Panc1 (cell line): ENCODE results near the gene SRF. TPM values are rescaled to one million over a fixed set of nuclear protein-coding genes. Genes with fewer than 3 reads are reported as not detected.

ENCODE experiments used
- ATAC-seq: fragments of 200-7000 bp; cut with Tn5 transposase; 2 replicates; pipeline ENCODE4 v1.9.1; 2020; ENCODE audit warnings: mild to moderate bottlenecking, moderate library complexity
- BruUV-seq: library from RNA; stranded (reverse); fragments of 400-500 nt; replicated peaks from 2 replicates; lab custom pipeline; 2021; lab: Mats Ljungman, UMichigan
- CTCF ChIA-PET: fragments of 300-600 bp; sonication (Branson Sonifier 250); formaldehyde crosslinking; loops from one replicate; lab custom pipeline; 2022; ENCODE audit warnings: antibody characterized with exemption; lab: Charles Lee
- POLR2A ChIA-PET: fragments of 300-600 bp; sonication (Branson Sonifier 250); formaldehyde crosslinking; loops from one replicate; lab custom pipeline; 2022; ENCODE audit warnings: antibody characterized with exemption; lab: Charles Lee
- DNase-seq: peaks from one replicate; pipeline ENCODE4 v3.0.0-alpha.2; 2010; ENCODE audit warnings: low read depth, low spot score
- H3K27ac ChIP-seq: 2 replicates; pipeline ENCODE4 v1.5.1; 2011; ENCODE audit warnings: mild to moderate bottlenecking, low read length, inconsistent platforms
- H3K27me3 ChIP-seq: fragments of 200-500 bp; sonication (Bioruptor generic); 2 replicates; pipeline ENCODE4 v1.6.0; 2014; ENCODE audit warnings: low read length, inconsistent platforms; ENCODE audit not compliant: control insufficient read depth, insufficient read depth
- H3K36me3 ChIP-seq: fragments of 200-500 bp; sonication (Bioruptor generic); 2 replicates; pipeline ENCODE4 v1.5.1; 2014; ENCODE audit warnings: inconsistent platforms, mild to moderate bottlenecking, low read length, moderate library complexity; ENCODE audit not compliant: control insufficient read depth, insufficient read depth
- H3K4me1 ChIP-seq: 2 replicates; pipeline ENCODE4 v1.5.1; 2011; ENCODE audit warnings: inconsistent platforms, mild to moderate bottlenecking, low read length, moderate library complexity; ENCODE audit not compliant: control insufficient read depth, insufficient read depth
- H3K4me3 ChIP-seq, 2 experiments: 2 replicates each; pipeline ENCODE4 v1.5.1; 2011 to 2012; ENCODE audit warnings: low read depth in 2 of 2, low read length in 2 of 2, mild to moderate bottlenecking in 2 of 2, inconsistent platforms in 1 of 2, moderate library complexity in 1 of 2
- H3K9me3 ChIP-seq: fragments of 200-500 bp; sonication (Bioruptor generic); 2 replicates; pipeline ENCODE4 v1.5.1; 2014; ENCODE audit warnings: low read depth, mild to moderate bottlenecking, inconsistent platforms, low read length, moderate library complexity; ENCODE audit not compliant: control insufficient read depth, insufficient read depth
- CTCF ChIP-seq: fragments of 450-650 bp; IDR thresholded peaks from 2 replicates; pipeline ENCODE4 v1.5.1; 2017; ENCODE audit warnings: mild to moderate bottlenecking
- POLR2AphosphoS5 ChIP-seq: IDR thresholded peaks from 2 replicates; pipeline ENCODE4 v1.6.1; 2012; ENCODE audit warnings: mild to moderate bottlenecking, low read depth, low read length, moderate library complexity
- REST ChIP-seq, 2 experiments: IDR thresholded peaks; 2 replicates each; pipeline ENCODE4 v1.6.1; 2011 to 2012; ENCODE audit warnings: low read depth in 2 of 2, control low read depth in 1 of 2, low read length in 1 of 2, mild to moderate bottlenecking in 1 of 2, moderate library complexity in 1 of 2; ENCODE audit not compliant: insufficient read depth in 1 of 2
- SIN3A ChIP-seq: IDR thresholded peaks from 2 replicates; pipeline ENCODE4 v1.6.1; 2012; ENCODE audit warnings: low read depth, mild to moderate bottlenecking, low read length, moderate library complexity, borderline replicate concordance; ENCODE audit not compliant: insufficient read depth
- TCF7L2 ChIP-seq: IDR thresholded peaks from 2 replicates; pipeline ENCODE4 v1.6.1; 2011; ENCODE audit warnings: mild to moderate bottlenecking, low read depth, low read length, inconsistent platforms
- in situ Hi-C: cut with HindIII; loops from 2 replicates; pipeline ENCODE4 v1.10.0; 2016; ENCODE audit warnings: low sequenced_read_pairs, low pct_unique_long_range_greater_than_20kb
- intact Hi-C: fragments of 100-400 bp; cut with micrococcal nuclease; formaldehyde crosslinking; loops from one replicate; pipeline ENCODE4 v1.10.0; 2022; ENCODE audit not compliant: unreplicated experiment
- total RNA-seq: library from RNA; stranded (reverse); gene quantifications from one replicate; pipeline ENCODE4 v1.2.1, GENCODE V29; 2021; ENCODE audit not compliant: unreplicated experiment

SRF gene
- total RNA-seq, 1 experiment from 2014 or later: 48.9 TPM

- Histone ChIP-seq H3K27me3 (no peaks in the 10 kb centered on the region), H3K4me1 (peaks cover 5% of the 10 kb centered on the region; the same call in 1 of the 2 replicates), H3K36me3 (no peaks in the 10 kb centered on the region; the same call in 1 of the 2 replicates), H3K27ac (no peak overlapping the region), H3K9me3 (no peaks in the 10 kb centered on the region), H3K4me3 (no peak overlapping the region)
- TF ChIP-seq REST (IDR thresholded peaks at IDR 0.05; ENCODE audit: insufficient read depth in 1 of 2, low read depth in 2 of 2, low read length in 1 of 2) (no peak), SIN3A (no peak), CTCF (no peak), POLR2AphosphoS5 (no peak), TCF7L2 (no peak)
- CTCF ChIA-PET: no interaction called here
- in situ Hi-C loops: no loop called here
- POLR2A ChIA-PET: no interaction called here
- ATAC-seq: no peak
- intact Hi-C loops: no loop called here
- BruUV-seq: no TSS peak
- no peak for DNase-seq
Measured at GRCh38 chr6:43223175-43223574, 52.1 kb downstream of the SRF start.

- BruUV-seq: no TSS peak
- CTCF ChIA-PET: no interaction called here
- peaks cover 5% of the 10 kb centered on the region; the same call in 1 of the 2 replicates for H3K4me1 ChIP-seq
- H3K4me3 ChIP-seq: no peak overlapping the region
- DNase-seq (no peak), ATAC-seq (no peak)
- no peaks in the 10 kb centered on the region for H3K9me3 ChIP-seq
- TF ChIP-seq TCF7L2 (no peak), CTCF (no peak), REST (IDR thresholded peaks at IDR 0.05; ENCODE audit: insufficient read depth in 1 of 2, low read depth in 2 of 2, low read length in 1 of 2) (no peak), POLR2AphosphoS5 (no peak), SIN3A (no peak)
- in situ Hi-C loops (no loop called here), intact Hi-C loops (no loop called here)
- no peaks in the 10 kb centered on the region for H3K36me3 ChIP-seq
- POLR2A ChIA-PET: no interaction called here
- H3K27ac ChIP-seq: no peak overlapping the region
- H3K27me3 ChIP-seq: no peaks in the 10 kb centered on the region
Measured at GRCh38 chr6:43226192-43226851, 55.3 kb downstream of the SRF start.
